Measurements from ENCODE around the gene TSGA10IP.

The TSGA10IP gene

DNA sequence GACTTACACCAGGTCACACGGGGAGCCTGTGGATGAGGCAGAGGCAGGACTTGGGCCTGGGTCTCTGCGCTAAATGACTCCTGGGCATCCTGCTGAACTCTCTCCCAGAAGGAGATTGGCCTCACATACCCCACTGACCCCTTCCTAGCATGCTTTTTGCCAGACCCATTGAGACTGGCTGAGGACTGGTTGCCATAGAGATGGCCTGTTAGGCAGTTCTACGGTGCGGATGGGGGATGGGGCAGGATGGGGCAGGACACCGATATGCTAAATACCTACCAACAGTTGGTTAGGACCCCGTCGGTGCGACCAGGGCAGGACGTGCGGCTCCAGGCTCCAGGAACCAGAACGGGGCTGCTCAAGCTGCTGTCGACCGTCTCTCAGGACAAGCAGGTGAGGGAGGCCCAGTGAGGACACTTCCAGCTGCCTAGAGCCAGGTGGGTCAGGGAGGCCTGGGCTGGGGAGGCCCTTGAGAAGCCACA, at the start of gene TSGA10IP:
Gene TSGA10IP (plus strand): TSS at position 51 of the 482 bp plus-strand sequence. CDS start 196 bp downstream, at position 247.
- no peak for TF ChIP-seq CTCF (IDR thresholded peaks at IDR 0.05)

DNA sequence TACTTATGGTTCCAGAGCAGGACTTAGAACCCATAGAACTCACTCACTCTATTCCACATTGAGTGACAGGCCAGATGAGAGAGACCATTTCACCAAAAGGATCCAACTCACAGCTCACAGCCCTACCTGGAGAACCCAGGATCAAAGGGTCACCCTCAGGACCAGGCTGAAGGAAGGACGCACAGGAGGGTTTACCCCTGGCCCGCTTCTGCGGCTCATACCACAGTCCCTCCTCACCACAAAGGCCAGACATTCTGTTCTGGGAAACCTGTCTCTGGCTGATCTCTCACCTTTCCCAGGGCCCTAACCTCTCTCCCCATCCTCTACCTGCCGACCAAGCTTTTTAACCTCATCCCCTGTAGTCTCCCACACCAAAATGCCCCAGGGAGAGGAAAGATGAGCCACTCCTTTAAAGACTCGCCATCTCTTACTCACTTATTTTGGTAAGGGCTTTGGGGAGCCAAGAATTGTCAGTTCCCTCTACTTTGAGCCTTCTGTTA, 49.7 kb upstream of the TSGA10IP start:
- TF ChIP-seq CTCF (IDR thresholded peaks at IDR 0.05), result no peak

DNA sequence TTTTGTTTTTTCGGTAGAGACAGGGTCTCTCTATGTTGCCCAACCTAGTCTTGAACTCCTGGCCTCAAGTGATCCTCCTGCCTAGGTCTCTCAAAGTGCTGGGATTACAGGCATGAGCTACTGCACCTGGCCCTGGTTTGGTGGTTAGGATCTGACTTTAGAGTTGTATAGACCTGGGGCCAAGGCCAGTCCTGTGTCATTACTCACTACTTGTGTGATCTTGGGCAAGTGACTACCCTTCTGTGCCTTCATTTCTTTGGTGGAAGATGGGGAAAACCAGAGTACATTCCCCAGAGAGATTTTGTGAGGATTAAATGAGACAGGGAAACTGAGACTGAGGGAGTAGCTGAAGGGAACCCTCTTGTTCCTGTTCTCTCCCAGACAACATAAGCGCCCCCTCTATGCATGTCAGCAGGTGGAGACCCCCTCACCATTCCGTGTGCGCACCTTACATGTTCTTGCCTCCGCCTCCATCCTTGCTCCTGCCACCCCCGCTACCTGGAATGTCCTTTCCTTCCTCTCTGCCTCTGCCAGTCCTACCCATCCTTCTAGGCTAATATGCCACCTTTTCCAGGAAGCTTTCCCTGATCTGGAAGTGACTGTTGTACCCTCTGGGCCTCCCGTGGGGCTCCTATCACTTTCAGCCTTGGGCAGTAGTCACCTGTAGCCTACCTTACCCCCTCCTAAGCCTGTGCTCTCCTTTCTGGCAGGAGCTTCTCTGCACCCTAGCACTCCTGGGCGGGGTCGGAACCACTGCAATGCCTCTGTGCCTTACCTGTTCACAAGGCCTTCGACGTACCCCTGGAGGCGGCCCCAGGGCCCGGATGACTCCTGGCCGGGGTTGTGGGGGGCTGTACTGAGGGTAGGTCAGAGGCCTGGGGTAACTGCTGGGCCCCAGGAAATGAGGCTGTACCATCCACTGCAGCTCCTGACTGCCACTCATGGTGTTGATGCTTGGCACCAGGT, 49.0 kb upstream of the TSGA10IP start:
- TF ChIP-seq CTCF (IDR thresholded peaks at IDR 0.05), result no peak

- TF ChIP-seq CTCF (IDR thresholded peaks at IDR 0.05), result no peak
Observed at GRCh38 chr11:65897020-65897471, 48.2 kb upstream of the TSGA10IP start.

DNA sequence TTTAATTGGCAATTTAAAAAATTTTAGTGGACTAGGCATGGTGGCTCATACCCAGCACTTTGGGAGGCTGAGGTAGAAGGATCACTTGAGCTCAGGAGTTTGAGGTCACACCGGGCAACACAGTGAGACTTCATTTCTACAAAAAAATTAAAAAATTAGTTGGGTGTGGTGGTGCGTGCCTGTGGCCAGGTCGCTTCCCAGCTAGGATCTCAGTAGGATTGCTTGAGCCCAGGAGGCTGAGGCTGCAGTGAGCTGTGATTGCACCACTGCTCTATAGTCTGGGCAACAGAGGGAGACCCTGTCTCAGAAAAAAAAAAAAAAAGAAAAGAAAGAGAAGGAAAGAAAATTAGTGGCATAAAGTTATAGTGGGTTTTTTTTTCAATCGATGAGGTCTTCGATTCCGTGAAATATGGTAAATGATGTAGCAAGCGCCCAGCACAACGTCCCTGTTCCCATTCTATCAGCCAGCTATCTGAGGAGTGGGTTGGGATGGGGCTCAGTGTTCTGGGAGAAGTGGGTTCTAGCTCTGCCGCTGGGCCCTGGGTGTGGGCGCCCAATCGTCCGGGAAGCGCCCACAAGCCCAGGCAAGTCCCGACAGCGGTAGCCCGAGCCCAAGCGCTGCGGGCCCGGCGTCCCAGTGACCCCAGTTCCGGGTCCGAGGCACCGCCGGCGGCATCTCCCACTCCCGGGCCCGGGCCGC, 46.5 kb upstream of the TSGA10IP start:
- TF ChIP-seq CTCF (IDR thresholded peaks at IDR 0.05), result no peak

GRCh38 chr11:65899356-65900124, 45.7 kb upstream of the TSGA10IP start:
- no peak for TF ChIP-seq CTCF (IDR thresholded peaks at IDR 0.05)

Measured in LNCAP (cell line).